SK-N-SH (cell line): Measurements from ENCODE around the gene KBTBD8. TPM values are rescaled to one million over a fixed set of nuclear protein-coding genes. Genes with fewer than 3 reads are reported as not detected.

Experiments used
- CTCF ChIA-PET: fragments of 300-600, 350-600 bp; formaldehyde crosslinking; extraction: SDS; loops from one replicate; lab custom pipeline; 2021; lab: Yijun Ruan, JAX
- POLR2A ChIA-PET: fragments of 350-600 bp; sonication (Branson Sonifier 250); formaldehyde crosslinking; extraction: SDS; loops from one replicate; lab custom pipeline; 2020; ENCODE audit warnings: antibody characterized with exemption, inconsistent platforms; lab: Yijun Ruan, JAX
- DNase-seq: peaks from one replicate; pipeline ENCODE4 v3.0.0; 2012
- H2AFZ ChIP-seq: fragments of 200-600 bp; sonication (generic); 2 replicates; pipeline ENCODE4 v1.8.1; 2016; ENCODE audit warnings: antibody characterized with exemption, mild to moderate bottlenecking, low read depth
- H3F3A ChIP-seq: fragments of 200-600 bp; sonication (generic); replicated peaks from 2 replicates; pipeline ENCODE3; 2016; ENCODE audit warnings: antibody characterized with exemption, mild to moderate bottlenecking; ENCODE audit not compliant: insufficient read depth
- H3K27ac ChIP-seq, 2 experiments: fragments of 200-500 bp in 1 of 2; fragments of 200-600 bp in 1 of 2; sonication (Bioruptor generic) in 1 of 2; sonication (generic), shearing (Covaris generic) in 1 of 2; 2 replicates each; pipeline versions ENCODE4 v1.5.1 to v1.6.1; 2014 to 2016; ENCODE audit warnings: low read depth in 2 of 2, inconsistent platforms in 1 of 2, low read length in 1 of 2, mild to moderate bottlenecking in 1 of 2, mixed read lengths in 1 of 2
- H3K27me3 ChIP-seq: fragments of 200-600 bp; sonication (generic), shearing (Covaris generic); 2 replicates; pipeline ENCODE4 v1.6.1; 2016; ENCODE audit warnings: mixed run types; ENCODE audit not compliant: insufficient read depth
- H3K36me3 ChIP-seq, 2 experiments: fragments of 200-500 bp in 1 of 2; fragments of 200-600 bp in 1 of 2; sonication (Bioruptor generic) in 1 of 2; sonication (generic) in 1 of 2; replicated peaks in 1 of 2; 2 replicates each; pipeline versions ENCODE3 to v1.5.1; 2014 to 2016; ENCODE audit warnings: low read length in 1 of 2, mild to moderate bottlenecking in 1 of 2; ENCODE audit not compliant: insufficient read depth in 2 of 2, control insufficient read depth in 1 of 2
- H3K4me1 ChIP-seq, 2 experiments: fragments of 200-500 bp in 1 of 2; fragments of 200-600 bp in 1 of 2; sonication (Bioruptor generic) in 1 of 2; sonication (generic), shearing (Covaris generic) in 1 of 2; 2 replicates each; pipeline versions ENCODE4 v1.5.1 to v1.6.1; 2014 to 2016; ENCODE audit warnings: low read depth in 1 of 2, low read length in 1 of 2, mixed run types in 1 of 2; ENCODE audit not compliant: insufficient read depth in 2 of 2, control insufficient read depth in 1 of 2
- H3K4me2 ChIP-seq: fragments of 200-600 bp; sonication (generic), shearing (Covaris generic); 2 replicates; pipeline ENCODE4 v1.6.1; 2017; ENCODE audit warnings: mixed run types
- H3K4me3 ChIP-seq, 2 experiments: fragments of 200-500 bp in 1 of 2; fragments of 200-600 bp in 1 of 2; sonication (Bioruptor generic) in 1 of 2; sonication (generic), shearing (Covaris generic) in 1 of 2; 2 replicates each; pipeline versions ENCODE4 v1.5.1 to v1.8.1; 2014 to 2016; ENCODE audit warnings: low read depth in 2 of 2, inconsistent platforms in 1 of 2, low read length in 1 of 2, mild to moderate bottlenecking in 1 of 2, mixed read lengths in 1 of 2, moderate library complexity in 1 of 2
- H3K79me2 ChIP-seq: fragments of 200-600 bp; sonication (generic); 2 replicates; pipeline ENCODE4 v1.8.1; 2017; ENCODE audit warnings: mild to moderate bottlenecking; ENCODE audit not compliant: insufficient read depth
- H3K9ac ChIP-seq: fragments of 200-600 bp; sonication (generic); 2 replicates; pipeline ENCODE4 v1.6.1; 2017; ENCODE audit warnings: mixed run types
- H3K9me2 ChIP-seq: fragments of 200-600 bp; sonication (generic); 2 replicates; pipeline ENCODE4 v1.6.1; 2017; ENCODE audit warnings: mixed run types
- H3K9me3 ChIP-seq: fragments of 200-600 bp; sonication (generic); 2 replicates; pipeline ENCODE4 v1.6.1; 2017; ENCODE audit warnings: mixed run types, mild to moderate bottlenecking, moderate library complexity
- H4K20me1 ChIP-seq: fragments of 200-600 bp; sonication (generic); 2 replicates; pipeline ENCODE4 v1.6.1; 2017; ENCODE audit warnings: mild to moderate bottlenecking, mixed run types; ENCODE audit not compliant: insufficient read depth
- MXI1 ChIP-seq: IDR thresholded peaks from 2 replicates; pipeline ENCODE4 v1.6.1; 2012; ENCODE audit warnings: mild to moderate bottlenecking, low read depth, low read length, improper control_type of control experiment
- NRF1 ChIP-seq: IDR thresholded peaks from 2 replicates; pipeline ENCODE4 v1.6.1; 2012; ENCODE audit warnings: low read depth, mild to moderate bottlenecking, low read length
- POLR2AphosphoS5 ChIP-seq: IDR thresholded peaks from 2 replicates; pipeline ENCODE4 v1.6.1; 2012; ENCODE audit warnings: low read depth, low read length
- WGBS: methylation state at CpG from one replicate; pipeline ENCODE4 v1.1.6; 2017; ENCODE audit warnings: low lambda C conversion rate; 5-methylcytosine and 5-hydroxymethylcytosine counted together
- polyA plus RNA-seq, 3 experiments: library from polyadenylated mRNA; depleted of rRNA; stranded (reverse); fragments of >200 nt; gene quantifications; 2 replicates each; pipeline ENCODE4 v1.2.3, GENCODE V29; 2012
- TF ChIP-seq, protein P1 (sequence below): fragments of 150-350 bp; IDR thresholded peaks from 2 replicates; pipeline ENCODE4 v1.6.1; 2017; ENCODE audit warnings: antibody characterized with exemption, low read length, low read depth, borderline replicate concordance
- TF ChIP-seq, protein P2 (sequence below): fragments of 200-600 bp; sonication (generic); IDR thresholded peaks from 2 replicates; pipeline ENCODE4 v1.6.1; 2017; ENCODE audit warnings: antibody characterized with exemption, mild to moderate bottlenecking, moderate library complexity
- TF ChIP-seq, protein P3 (sequence below): fragments of 150-350 bp; IDR thresholded peaks from 2 replicates; pipeline ENCODE4 v1.6.1; 2016; ENCODE audit warnings: mild to moderate bottlenecking, low read depth, low read length

KBTBD8 gene
- polyA plus RNA-seq, 1 of the 3 experiments (the other 2 are of a cell fraction), result 0.36 TPM

DNA sequence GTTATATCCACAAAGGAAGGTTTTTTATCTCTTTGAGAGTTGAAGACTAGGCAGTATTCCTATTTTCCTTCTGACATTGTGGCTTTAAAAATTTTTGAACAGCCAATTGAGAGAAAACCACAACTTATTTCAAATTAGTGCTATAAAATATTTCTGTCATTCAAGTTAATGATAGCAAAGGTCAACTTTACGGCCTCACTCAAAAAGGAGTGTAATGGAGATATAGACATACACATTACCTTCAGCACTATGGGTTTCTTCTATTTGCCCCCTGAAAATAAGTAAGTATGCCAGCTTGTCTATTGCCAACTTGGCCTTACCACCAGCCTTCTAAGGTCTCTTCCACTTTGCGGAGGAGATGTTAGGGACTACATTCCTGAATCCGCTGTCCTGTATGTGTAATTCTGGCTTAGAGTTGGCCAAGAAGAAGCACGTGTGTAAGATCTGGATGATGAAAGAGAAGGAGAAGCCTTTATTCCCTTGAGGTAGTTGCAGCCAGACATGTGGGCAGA, 44.1 kb upstream of the KBTBD8 start:
- WGBS, result 47% methylated on average over 4 of the region's 4 CpGs
- ChIA-PET POLR2A (interaction anchor here (0.6 kb wide), 1 partner anchor 28 kb away, joined by 3 read pairs; no protein-coding TSS in a partner anchor), CTCF (interaction anchor here (2.6 to 5.3 kb wide), 2 partner anchors 16 to 17 kb away, joined by 13 to 19 read pairs; no protein-coding TSS in a partner anchor)
- no peak for DNase-seq
- Histone ChIP-seq H4K20me1 (no peaks in the 10 kb centered on the region), H3K9ac (no peak overlapping the region), H3K9me3 (no peaks in the 10 kb centered on the region), H3K27ac (no peak overlapping the region), H3F3A (no peaks in the 10 kb centered on the region), H3K27me3 (no peaks in the 10 kb centered on the region), H3K79me2 (no peaks in the 10 kb centered on the region), H3K4me1 (no peaks in the 10 kb centered on the region), H3K36me3 (no peaks in the 10 kb centered on the region), H3K4me3 (no peak overlapping the region), H3K9me2 (no peaks in the 10 kb centered on the region)
- TF ChIP-seq POLR2AphosphoS5 (no peak), NRF1 (no peak), MXI1 (no peak)
- TF ChIP-seq, protein P1, sequence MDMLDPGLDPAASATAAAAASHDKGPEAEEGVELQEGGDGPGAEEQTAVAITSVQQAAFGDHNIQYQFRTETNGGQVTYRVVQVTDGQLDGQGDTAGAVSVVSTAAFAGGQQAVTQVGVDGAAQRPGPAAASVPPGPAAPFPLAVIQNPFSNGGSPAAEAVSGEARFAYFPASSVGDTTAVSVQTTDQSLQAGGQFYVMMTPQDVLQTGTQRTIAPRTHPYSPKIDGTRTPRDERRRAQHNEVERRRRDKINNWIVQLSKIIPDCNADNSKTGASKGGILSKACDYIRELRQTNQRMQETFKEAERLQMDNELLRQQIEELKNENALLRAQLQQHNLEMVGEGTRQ, result no peak
- TF ChIP-seq, all 33 proteins: peak for 0
- H3K4me2 ChIP-seq, result no peak overlapping the region
- H2AFZ ChIP-seq, result no peak overlapping the region

DNA sequence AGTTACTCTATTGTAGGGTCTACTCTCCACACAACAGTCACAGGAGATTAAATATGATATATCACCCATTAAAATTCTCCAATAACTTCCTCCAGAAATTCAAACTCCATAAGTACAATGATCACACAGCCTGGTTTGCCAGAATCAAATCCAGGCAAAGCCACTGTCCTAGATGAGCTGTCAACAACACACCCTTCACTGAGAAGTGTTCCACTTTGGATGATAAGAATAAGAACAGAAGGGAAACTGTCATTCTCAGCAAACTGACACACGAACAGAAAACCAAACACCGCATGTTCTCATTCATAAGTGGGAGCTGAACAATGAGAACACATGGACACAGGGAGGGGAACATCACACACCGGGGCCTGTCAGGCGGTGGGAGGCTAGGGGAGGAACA, 41.4 kb upstream of the KBTBD8 start:
- H2AFZ ChIP-seq, result no peak overlapping the region
- H3K27me3 ChIP-seq, result no peaks in the 10 kb centered on the region
- no peaks in the 10 kb centered on the region for H4K20me1 ChIP-seq
- H3K4me1 ChIP-seq, result no peaks in the 10 kb centered on the region
- H3K79me2 ChIP-seq, result no peaks in the 10 kb centered on the region
- TF ChIP-seq, protein P2, sequence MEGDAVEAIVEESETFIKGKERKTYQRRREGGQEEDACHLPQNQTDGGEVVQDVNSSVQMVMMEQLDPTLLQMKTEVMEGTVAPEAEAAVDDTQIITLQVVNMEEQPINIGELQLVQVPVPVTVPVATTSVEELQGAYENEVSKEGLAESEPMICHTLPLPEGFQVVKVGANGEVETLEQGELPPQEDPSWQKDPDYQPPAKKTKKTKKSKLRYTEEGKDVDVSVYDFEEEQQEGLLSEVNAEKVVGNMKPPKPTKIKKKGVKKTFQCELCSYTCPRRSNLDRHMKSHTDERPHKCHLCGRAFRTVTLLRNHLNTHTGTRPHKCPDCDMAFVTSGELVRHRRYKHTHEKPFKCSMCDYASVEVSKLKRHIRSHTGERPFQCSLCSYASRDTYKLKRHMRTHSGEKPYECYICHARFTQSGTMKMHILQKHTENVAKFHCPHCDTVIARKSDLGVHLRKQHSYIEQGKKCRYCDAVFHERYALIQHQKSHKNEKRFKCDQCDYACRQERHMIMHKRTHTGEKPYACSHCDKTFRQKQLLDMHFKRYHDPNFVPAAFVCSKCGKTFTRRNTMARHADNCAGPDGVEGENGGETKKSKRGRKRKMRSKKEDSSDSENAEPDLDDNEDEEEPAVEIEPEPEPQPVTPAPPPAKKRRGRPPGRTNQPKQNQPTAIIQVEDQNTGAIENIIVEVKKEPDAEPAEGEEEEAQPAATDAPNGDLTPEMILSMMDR, result no peak
- TF ChIP-seq, protein P3, sequence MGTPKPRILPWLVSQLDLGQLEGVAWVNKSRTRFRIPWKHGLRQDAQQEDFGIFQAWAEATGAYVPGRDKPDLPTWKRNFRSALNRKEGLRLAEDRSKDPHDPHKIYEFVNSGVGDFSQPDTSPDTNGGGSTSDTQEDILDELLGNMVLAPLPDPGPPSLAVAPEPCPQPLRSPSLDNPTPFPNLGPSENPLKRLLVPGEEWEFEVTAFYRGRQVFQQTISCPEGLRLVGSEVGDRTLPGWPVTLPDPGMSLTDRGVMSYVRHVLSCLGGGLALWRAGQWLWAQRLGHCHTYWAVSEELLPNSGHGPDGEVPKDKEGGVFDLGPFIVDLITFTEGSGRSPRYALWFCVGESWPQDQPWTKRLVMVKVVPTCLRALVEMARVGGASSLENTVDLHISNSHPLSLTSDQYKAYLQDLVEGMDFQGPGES, result no peak
- H3K36me3 ChIP-seq, result no peaks in the 10 kb centered on the region
- CTCF ChIA-PET, result interaction anchor here (5.3 kb wide), 1 partner anchor 18 kb away, joined by 19 read pairs; no protein-coding TSS in a partner anchor
- no peak overlapping the region for H3K9ac ChIP-seq
- no peak overlapping the region for H3K27ac ChIP-seq
- no peaks in the 10 kb centered on the region for H3K9me2 ChIP-seq
- POLR2A ChIA-PET, result no interaction called here
- H3K4me3 ChIP-seq, result no peak overlapping the region
- 43% methylated on average over 4 of the region's 4 CpGs for WGBS
- no peak for DNase-seq
- no peaks in the 10 kb centered on the region for H3K9me3 ChIP-seq
- no peaks in the 10 kb centered on the region for H3F3A ChIP-seq
- H3K4me2 ChIP-seq, result no peak overlapping the region
